CD4-positive, alpha-beta T cell treated with Interleukin-2 at 100 ng/mL for 4 hours (primary cell): Measurements from ENCODE around the gene SLAIN1.

Source experiments
- DNase-seq: peaks from one replicate; pipeline ENCODE4 v3.0.0-alpha.2; 2020; ENCODE audit warnings: low spot score

SLAIN1 gene

DNA sequence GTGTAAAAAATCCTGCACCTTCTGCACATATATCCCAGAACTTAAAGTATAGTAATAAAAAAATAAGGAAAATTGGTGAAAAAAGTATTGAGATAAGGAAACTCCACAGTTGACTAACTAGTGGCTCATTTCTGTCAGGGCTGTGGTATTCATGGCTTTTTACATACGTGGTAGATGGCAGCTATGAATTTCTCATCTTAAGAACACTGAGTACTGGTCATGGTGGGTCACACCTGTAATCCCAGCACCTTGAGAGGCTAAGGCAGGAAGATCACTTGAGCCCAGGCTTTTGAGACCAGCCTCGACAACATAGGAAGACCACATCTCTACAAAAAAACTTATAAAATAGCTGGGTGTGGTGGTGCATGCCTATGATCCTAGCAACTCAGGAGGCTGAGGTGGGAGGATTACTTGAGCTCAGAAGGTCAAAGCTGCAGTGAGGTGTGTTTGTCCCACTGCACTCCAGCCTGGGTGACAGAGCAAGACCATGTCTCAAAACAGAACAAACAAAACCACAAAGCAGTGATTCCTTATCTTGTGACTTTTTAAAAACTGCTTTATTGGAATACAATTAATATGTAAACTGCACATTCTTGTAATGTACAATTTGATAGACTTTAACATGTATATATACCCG is 16.8 kb downstream of the SLAIN1 start:
- DNase-seq: no peak

GRCh38 chr13:77715233-77715891 is 17.9 kb downstream of the SLAIN1 start:
- DNase-seq: no peak

GRCh38 chr13:77716692-77717091 is 19.2 kb downstream of the SLAIN1 start:
- no peak for DNase-seq

DNA sequence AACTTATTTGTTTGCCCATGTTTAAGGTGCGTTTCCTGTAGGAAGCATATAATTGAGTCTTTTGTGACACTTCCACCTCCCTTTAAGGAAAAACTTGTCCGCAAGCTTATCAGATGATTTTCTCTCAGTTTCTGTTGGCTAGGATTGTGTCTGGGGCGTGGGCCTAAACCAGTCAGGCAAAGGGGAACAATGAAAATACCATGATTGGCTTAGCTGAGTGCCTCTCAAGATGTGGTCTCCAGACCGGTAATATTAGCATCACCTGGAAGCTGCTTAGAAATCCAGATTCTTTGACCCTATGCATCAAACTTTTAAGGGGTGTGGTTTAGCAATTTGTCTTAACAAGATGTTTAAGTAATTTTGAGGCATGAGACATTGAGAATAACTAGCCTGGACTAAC is 20.0 kb downstream of the SLAIN1 start:
- no peak for DNase-seq

GRCh38 chr13:77719128-77719527 is 21.6 kb downstream of the SLAIN1 start:
- DNase-seq: no peak

GRCh38 chr13:77720988-77721387 is 23.5 kb downstream of the SLAIN1 start:
- DNase-seq: no peak

DNA sequence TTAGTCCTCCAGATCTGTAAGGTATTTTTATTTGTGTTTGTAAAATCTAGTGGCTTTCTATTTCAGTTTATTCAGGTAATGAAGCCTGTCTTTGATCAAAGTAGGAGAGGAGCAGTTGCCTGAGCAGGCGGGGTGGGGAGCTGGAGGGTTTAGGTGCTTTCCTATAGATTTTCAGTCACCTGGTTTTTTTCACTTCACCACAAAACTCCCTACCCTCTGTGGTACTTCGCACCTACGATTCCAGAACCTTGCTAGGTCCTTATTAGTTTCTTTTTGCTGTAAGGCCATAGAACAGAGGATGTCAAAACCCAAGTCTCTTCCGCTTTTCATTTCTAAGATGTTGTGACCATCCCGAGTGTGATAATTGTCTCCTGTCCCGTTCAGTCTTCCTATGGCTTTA is 26.6 kb downstream of the SLAIN1 start:
- DNase-seq: peak; percentile 14

- no peak for DNase-seq
Measured at GRCh38 chr13:77725071-77725470, 27.6 kb downstream of the SLAIN1 start.

DNA sequence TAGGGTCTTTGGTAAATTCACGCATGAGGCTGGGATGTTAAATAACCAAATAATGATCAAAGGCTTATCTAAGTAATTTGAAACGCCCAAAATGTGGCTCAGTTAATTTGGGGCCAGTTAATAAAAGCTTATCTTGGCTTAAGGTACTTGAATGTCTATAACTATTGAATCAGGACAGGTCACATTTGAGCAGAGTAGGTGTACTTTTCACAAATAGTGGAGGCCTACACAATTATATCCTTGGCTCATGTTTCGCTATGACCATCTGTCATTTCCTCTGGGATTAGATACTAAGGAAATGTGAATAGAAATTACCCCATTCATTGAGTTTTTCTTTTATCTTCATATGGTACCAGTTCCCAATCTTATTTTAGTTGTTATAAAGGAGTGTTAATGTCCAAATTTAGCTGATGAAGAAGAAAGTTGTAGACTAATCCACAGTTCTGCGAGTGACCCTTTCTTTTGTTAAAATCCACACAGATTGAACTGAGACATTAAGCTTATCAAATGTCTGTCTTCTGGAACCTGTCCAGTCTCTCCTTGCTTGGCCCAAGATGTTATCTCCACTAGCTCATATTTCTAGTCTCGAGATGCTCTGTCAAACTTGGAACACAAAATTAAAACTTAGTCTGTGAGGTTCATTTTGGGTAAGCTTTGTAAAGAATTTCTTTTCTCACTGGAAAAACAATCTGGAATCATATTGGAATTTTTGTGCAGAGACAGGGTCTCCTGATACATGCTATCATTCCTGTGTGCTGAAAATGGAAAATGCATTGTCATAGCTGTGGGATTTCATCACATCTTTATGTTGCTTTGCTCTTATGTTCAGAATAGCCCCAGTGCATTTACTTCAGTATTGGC is 31.0 kb downstream of the SLAIN1 start:
- no peak for DNase-seq

DNA sequence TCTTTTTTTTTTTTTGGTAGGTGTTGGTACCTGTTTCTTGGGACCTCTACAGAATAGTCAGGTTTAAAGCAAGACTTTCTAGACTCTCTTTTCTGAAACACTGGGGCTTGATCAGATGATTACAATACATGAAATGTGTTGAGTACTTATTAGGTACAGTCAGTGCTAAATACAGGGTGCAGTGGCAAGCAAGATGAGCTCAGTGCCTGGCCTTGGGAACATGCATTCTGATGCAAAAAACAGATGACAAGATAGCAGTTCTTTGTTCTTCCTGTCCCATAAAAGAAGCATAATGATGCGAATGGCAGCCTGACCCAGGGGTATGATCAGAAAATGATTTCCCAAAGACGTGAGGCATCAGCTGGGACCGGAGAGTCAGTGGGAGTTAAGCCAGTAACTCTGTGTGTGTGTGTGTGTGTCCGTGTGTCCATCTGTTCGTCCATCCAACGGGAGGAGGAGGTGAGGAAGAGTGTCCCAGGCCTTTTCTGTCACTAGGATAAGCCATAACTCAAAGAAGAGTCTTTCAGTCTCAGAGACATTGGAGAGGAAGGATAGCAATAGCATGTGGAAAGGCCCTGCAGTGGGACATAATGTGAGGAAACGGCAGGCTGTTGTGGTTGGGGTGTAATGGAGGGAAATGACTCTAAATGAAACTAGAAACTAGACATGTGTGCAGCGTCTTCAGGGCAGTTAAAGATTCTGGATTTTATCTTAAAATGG is 32.2 kb downstream of the SLAIN1 start:
- DNase-seq: peak; percentile 19

DNA sequence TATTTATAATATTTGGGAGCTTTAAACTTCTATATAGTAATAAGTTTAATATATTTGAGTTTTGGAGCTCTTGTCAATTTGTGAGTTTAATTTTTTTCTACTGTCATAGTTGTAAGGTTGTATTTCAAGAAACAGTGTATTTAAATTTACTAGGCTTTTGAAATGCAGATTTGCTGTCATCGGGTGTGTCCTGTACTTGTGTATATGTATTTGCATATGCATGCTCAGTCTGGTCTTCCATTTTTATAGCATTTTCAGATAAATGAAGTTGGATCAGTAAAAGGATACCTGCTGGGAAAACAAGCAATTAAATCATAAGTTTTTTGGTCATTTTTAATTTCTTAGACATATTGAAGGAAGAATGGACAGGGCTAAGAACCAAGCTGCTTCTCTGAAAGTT is 33.1 kb downstream of the SLAIN1 start:
- DNase-seq: no peak

GRCh38 chr13:77732287-77732686 is 34.8 kb downstream of the SLAIN1 start:
- no peak for DNase-seq

DNA sequence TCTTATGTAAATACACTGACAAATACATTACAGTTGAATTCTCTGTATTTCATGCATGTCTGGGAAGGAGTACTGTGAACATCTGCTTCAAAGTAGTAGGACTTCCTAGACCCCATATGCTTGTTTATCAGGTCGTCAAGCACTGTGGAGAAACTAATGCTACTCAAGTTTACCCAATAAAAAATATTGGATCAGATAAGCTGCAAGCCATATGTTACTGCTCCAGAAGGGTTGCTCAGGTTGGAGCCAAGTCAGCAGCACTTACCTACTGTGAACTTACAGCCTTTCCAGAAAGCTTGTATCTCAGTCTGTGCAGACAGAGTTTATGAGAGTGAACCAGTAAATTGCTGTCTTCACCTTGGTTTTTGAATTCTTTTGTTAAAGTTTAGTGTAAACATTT is 36.2 kb downstream of the SLAIN1 start:
- DNase-seq: no peak

DNA sequence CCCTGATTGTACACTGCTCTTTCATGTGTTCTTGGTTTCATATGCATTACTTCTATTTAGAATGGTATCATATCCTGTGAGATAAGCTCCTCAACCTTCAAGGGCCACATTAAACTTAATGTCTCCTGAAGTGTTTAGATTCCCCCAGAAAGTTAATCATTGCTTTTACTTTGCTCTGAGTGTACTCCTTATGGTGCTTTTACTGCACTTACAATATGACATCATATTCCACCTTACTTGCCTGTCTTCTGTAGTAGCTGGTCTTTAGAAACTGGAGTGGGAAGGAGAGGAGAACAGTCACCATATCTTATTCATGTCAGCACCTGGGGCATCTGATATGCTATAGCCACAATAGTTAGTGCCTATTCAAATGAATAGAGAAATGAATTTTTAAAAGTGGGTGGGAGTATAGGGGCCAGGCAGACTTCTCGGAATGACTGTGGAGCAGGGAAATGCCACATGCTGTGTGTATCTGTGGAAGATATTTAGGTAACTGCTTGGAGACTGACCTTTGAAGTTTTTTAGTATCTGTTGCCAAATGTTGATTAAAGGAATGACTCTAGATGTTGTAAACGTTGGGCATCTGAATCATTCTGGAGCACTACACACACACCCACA is 40.2 kb downstream of the SLAIN1 start:
- DNase-seq: no peak

DNA sequence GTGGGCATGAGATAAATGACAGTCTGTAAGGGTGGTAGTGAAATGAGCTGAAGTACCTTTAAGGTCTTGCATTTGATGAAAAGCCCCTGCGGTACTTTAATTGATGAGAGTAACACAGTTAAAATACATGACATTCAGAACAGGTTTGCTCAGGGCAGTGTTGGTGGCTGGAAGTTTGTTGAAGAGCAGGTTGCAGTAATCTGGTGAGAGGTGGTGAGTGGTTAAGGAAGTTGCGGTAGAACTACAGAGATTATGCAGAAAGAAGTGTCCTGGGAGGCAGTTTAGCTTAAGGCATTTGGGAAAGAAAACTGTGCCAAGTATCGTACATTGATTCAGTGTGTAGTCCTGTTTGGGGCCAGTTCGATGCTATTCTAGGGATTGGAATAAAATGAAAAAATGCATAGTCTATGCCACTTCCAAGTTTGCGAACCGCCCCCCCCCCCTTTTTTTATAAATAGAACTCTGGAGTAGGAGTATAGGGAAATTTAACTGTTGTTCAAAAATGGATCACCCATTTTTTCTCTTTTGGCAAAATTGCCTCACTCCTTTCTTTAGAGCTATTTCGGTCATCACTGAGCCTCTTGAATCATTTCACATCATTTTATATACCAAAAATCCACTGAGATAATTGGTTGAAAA is 42.7 kb downstream of the SLAIN1 start:
- no peak for DNase-seq

DNA sequence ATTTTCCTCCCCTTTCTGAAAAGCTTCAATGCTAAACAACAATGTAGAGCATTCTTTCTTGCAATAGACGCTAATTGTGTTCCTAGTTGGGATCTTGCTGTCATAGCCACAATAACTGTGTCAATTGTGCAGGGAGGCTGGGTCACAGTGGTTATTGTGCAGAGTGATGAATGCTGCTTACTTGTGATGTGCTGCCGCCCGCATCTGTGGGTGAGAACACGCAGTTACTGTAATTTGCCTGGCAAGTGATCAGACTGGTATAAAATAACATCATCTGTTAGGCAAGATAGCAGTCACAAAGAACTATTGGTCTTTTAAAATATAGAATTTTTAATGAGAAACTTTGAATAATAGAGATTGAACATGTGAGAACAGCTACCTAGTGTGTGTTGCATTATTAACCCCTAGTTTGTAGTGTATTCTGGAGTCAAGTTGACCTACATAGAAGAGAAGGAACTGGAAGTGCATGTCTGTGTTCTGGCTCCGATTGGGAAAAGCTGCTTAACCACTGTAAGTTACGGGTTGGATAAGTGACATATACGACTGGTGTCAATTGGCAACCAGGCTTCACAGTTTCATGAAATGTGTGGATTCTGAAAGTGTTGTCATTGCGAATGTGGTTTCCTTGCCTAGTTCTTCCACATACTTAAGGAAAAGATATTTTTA is 43.6 kb downstream of the SLAIN1 start:
- no peak for DNase-seq

GRCh38 chr13:77741597-77741972 is 44.1 kb downstream of the SLAIN1 start:
- DNase-seq: no peak

DNA sequence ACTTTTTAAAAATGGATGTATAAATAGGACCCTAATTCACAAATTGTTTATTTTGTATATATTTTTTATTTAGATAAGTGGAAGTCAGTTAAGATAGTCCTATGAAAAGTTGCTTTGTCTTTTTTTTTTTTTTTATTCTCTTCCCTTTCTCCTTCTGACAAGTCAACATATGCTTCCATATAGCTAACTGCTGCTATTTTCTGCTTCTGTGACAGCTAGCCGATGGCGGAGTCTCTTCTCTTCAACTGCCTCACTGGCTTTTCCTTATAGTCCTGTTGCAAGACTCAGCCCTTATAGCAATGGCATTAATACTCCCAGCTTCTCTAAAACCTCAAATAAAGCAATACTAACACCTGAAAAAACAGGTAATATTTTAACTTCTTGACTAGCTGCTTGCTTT is 45.3 kb downstream of the SLAIN1 start:
- no peak for DNase-seq

- DNase-seq: no peak
Measured at GRCh38 chr13:77745784-77746183, 48.3 kb downstream of the SLAIN1 start.

DNA sequence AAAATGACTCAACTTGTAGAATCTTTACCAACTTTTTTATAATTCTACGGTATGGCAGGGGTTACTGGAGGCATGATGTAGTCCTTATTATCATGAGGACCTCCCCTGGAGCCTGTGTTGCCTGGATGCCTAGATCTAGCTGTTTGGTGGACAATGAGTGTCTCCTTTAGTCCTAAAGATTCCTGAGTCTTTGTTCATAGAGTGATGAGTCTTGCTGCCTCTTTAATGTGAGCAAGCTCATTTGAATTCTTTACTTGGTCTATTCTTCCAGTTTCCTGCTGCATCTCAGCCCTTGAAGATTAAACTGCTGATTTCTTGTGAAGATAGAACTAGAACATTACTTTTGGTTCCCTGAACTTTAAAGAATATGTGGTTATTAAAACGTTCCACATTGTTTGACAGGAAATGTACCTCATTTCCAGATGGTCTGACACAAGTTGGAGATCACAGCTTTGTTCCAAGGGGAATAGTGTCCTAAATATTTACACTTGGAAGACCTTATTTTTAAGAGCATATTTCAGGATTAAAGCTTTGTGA is 51.9 kb downstream of the SLAIN1 start:
- DNase-seq: no peak
